Endothelial cell of umbilical vein (primary cell): Measurements from ENCODE around the gene KRT83. TPM values are rescaled to one million over a fixed set of nuclear protein-coding genes. Genes with fewer than 3 reads are reported as not detected.

Experiments
- BruUV-seq: library from RNA; stranded (reverse); fragments of 400-500 nt; replicated peaks from 2 replicates; lab custom pipeline; 2021; lab: Mats Ljungman, UMichigan
- CTCF ChIA-PET: fragments of 300-600, 350-600 bp; sonication (Branson Sonifier 250); formaldehyde crosslinking; loops from one replicate; lab custom pipeline; 2021; ENCODE audit warnings: antibody characterized with exemption, inconsistent platforms; lab: Charles Lee
- POLR2A ChIA-PET: fragments of 300-600, 350-600 bp; sonication (Branson Sonifier 250); formaldehyde crosslinking; loops from one replicate; lab custom pipeline; 2021; ENCODE audit warnings: antibody characterized with exemption, inconsistent platforms; lab: Charles Lee
- DNase-seq: peaks from one replicate; pipeline ENCODE4 v3.0.0-alpha.2; 2011; ENCODE audit warnings: low read depth, low spot score
- FAIRE-seq: peaks from 2 replicates; lab custom pipeline; 2011; peaks lifted over from hg19 to GRCh38; lab: Jason Lieb, UNC
- H2AFZ ChIP-seq: 2 replicates; pipeline ENCODE4 v1.6.0; 2012; ENCODE audit warnings: low read depth, low read length, control low read depth, inconsistent platforms
- H3K27ac ChIP-seq: 2 replicates; pipeline ENCODE4 v1.5.1; 2011; ENCODE audit warnings: low read depth, mild to moderate bottlenecking, control low read depth, low read length, moderate library complexity; ENCODE audit not compliant: insufficient read depth
- H3K27me3 ChIP-seq, 2 experiments: 2 replicates each; pipeline versions ENCODE4 v1.6.0 to v1.6.1; 2011; ENCODE audit warnings: low read length in 2 of 2, mixed read lengths in 1 of 2; ENCODE audit not compliant: control insufficient read depth in 2 of 2, insufficient read depth in 2 of 2
- H3K36me3 ChIP-seq, 2 experiments: 2 replicates in 1 of 2; 3 replicates in 1 of 2; pipeline ENCODE4 v1.5.1; 2011; ENCODE audit warnings: low read length in 2 of 2, mild to moderate bottlenecking in 1 of 2, moderate library complexity in 1 of 2; ENCODE audit not compliant: control insufficient read depth in 2 of 2, insufficient read depth in 2 of 2; ENCODE audit errors: extremely low read depth in 1 of 2
- H3K4me1 ChIP-seq: 3 replicates; pipeline ENCODE4 v1.5.1; 2011; ENCODE audit warnings: mild to moderate bottlenecking, low read length; ENCODE audit not compliant: control insufficient read depth, insufficient read depth; ENCODE audit errors: extremely low read depth
- H3K4me2 ChIP-seq: 2 replicates; pipeline ENCODE4 v1.6.1; 2011; ENCODE audit warnings: low read length, control low read depth, mixed read lengths; ENCODE audit not compliant: insufficient read depth
- H3K4me3 ChIP-seq, 3 experiments: fragments of 200-600 bp in 1 of 3; sonication (generic), shearing (Covaris generic) in 1 of 3; replicated peaks in 1 of 3; 2 replicates each; pipeline ENCODE4 v1.5.1; 2011 to 2016; ENCODE audit warnings: control low read depth in 3 of 3, low read length in 3 of 3, mild to moderate bottlenecking in 2 of 3, inconsistent platforms in 1 of 3, low read depth in 1 of 3, moderate library complexity in 1 of 3; ENCODE audit not compliant: insufficient read depth in 1 of 3
- H3K79me2 ChIP-seq: 2 replicates; pipeline ENCODE4 v1.6.0; 2012; ENCODE audit warnings: low read length, inconsistent platforms; ENCODE audit not compliant: control insufficient read depth, insufficient read depth
- H3K9ac ChIP-seq: replicated peaks from 2 replicates; pipeline ENCODE3; 2011; ENCODE audit warnings: low read length, control low read depth; ENCODE audit not compliant: insufficient read depth; ENCODE audit errors: extremely low read depth
- H3K9me1 ChIP-seq: replicated peaks from 3 replicates; pipeline ENCODE4 v1.6.0; 2011; ENCODE audit warnings: mild to moderate bottlenecking, low read length; ENCODE audit not compliant: control insufficient read depth, insufficient read depth; ENCODE audit errors: extremely low read depth
- H3K9me3 ChIP-seq: replicated peaks from 2 replicates; pipeline ENCODE4 v1.5.1; 2012; ENCODE audit warnings: low read length, inconsistent platforms; ENCODE audit not compliant: control insufficient read depth, insufficient read depth
- H4K20me1 ChIP-seq: replicated peaks from 2 replicates; pipeline ENCODE3; 2011; ENCODE audit warnings: mild to moderate bottlenecking, low read length; ENCODE audit not compliant: control insufficient read depth, insufficient read depth; ENCODE audit errors: extremely low read depth
- CTCF ChIP-seq, 2 donors: IDR thresholded peaks; 1 replicate in 1 of 2; 2 replicates in 1 of 2; pipeline ENCODE4 v1.5.1; 2011; ENCODE audit warnings: low read length in 2 of 2, mild to moderate bottlenecking in 2 of 2, moderate library complexity in 2 of 2, control low read depth in 1 of 2, inconsistent platforms in 1 of 2, low read depth in 1 of 2; ENCODE audit not compliant: insufficient read depth in 1 of 2; ENCODE audit errors: extremely low read depth in 1 of 2
- EZH2 ChIP-seq: IDR thresholded peaks from 2 replicates; pipeline ENCODE4 v1.6.1; 2012; ENCODE audit warnings: borderline replicate concordance, low read depth, mild to moderate bottlenecking, moderate library complexity, low read length, inconsistent platforms; ENCODE audit not compliant: severe bottlenecking
- FOS ChIP-seq: IDR thresholded peaks from 2 replicates; pipeline ENCODE4 v1.6.1; 2011; ENCODE audit warnings: mild to moderate bottlenecking, low read length, moderate library complexity, borderline replicate concordance; ENCODE audit not compliant: insufficient read depth
- GATA2 ChIP-seq: IDR thresholded peaks from 2 replicates; pipeline ENCODE4 v1.7.0; 2011; ENCODE audit warnings: low read depth, mild to moderate bottlenecking, moderate library complexity, mixed read lengths, low read length; ENCODE audit not compliant: insufficient read length, insufficient read depth
- JUN ChIP-seq: IDR thresholded peaks from 2 replicates; pipeline ENCODE4 v1.6.1; 2011; ENCODE audit warnings: borderline replicate concordance, low read depth; ENCODE audit not compliant: insufficient read length, insufficient read depth
- MAX ChIP-seq: IDR thresholded peaks from 2 replicates; pipeline ENCODE4 v1.6.1; 2011; ENCODE audit not compliant: insufficient read depth, insufficient read length
- MYC ChIP-seq: IDR thresholded peaks from one replicate; pipeline ENCODE4 v1.6.1; 2011; ENCODE audit warnings: mild to moderate bottlenecking, low read depth, low read length
- POLR2A ChIP-seq: IDR thresholded peaks from 2 replicates; pipeline ENCODE4 v1.6.1; 2012; ENCODE audit warnings: low read depth, mild to moderate bottlenecking, control low read depth, low read length
- POLR2AphosphoS5 ChIP-seq: IDR thresholded peaks from 2 replicates; pipeline ENCODE4 v1.6.1; 2012; ENCODE audit warnings: low read depth, mild to moderate bottlenecking, control low read depth, low read length, moderate library complexity; ENCODE audit not compliant: insufficient read depth
- dilution Hi-C: fragments of 300-500 bp; cut with MboI; formaldehyde crosslinking; loops from one replicate; pipeline ENCODE4 v1.15.0; 2019; ENCODE audit warnings: low sequenced_read_pairs; ENCODE audit not compliant: extremely low pct_ligation_motif_present
- intact Hi-C: fragments of 100-400 bp; cut with micrococcal nuclease; formaldehyde crosslinking; loops from one replicate; pipeline ENCODE4 v1.10.0; 2022
- polyA plus RNA-seq, 4 experiments: library from polyadenylated mRNA; depleted of rRNA in 3 of 4; stranded (reverse) in 3 of 4; unstranded in 1 of 4; fragments of >200 nt; gene quantifications; 2 replicates each; pipeline versions ENCODE4 v1.2.1 to v1.2.3, GENCODE V29; 2011 to 2012; ENCODE audit warnings: missing spikeins in 1 of 4
- total RNA-seq: library from RNA; stranded (reverse); gene quantifications from 2 replicates; pipeline ENCODE4 v1.2.3, GENCODE V29; 2021

The KRT83 gene
- total and polyA plus RNA-seq, 2 donors (not counting 3 experiments of a cell fraction or from before 2014, with no cell fraction given) = not detected

GRCh38 chr12:52293926-52294325, 27.3 kb downstream of the KRT83 start:
- FAIRE-seq = no peak
- BruUV-seq = no TSS peak
- Histone ChIP-seq H3K9me3 (no peaks in the 10 kb centered on the region), H3K79me2 (no peaks in the 10 kb centered on the region), H4K20me1 (no peaks in the 10 kb centered on the region), H3K4me3 (no peak overlapping the region), H3K27me3 (peaks cover 35 to 44% of the 10 kb centered on the region in 2 experiments), H3K36me3 (no peaks in the 10 kb centered on the region), H3K9me1 (no peaks in the 10 kb centered on the region), H2AFZ (no peak overlapping the region), H3K4me1 (no peaks in the 10 kb centered on the region), H3K4me2 (no peak overlapping the region), H3K27ac (no peak overlapping the region), H3K9ac (no peak overlapping the region)
- TF ChIP-seq EZH2 = no peak
- no peak for TF ChIP-seq POLR2A
- TF ChIP-seq JUN = no peak
- TF ChIP-seq GATA2 = no peak
- no peak for TF ChIP-seq MYC
- POLR2A ChIA-PET = no interaction called here
- dilution Hi-C loops (no loop called here), intact Hi-C loops (loop anchor here (5.0 kb wide), 1 partner anchor 528 kb away; no protein-coding TSS in a partner anchor)
- no peak for DNase-seq
- CTCF ChIA-PET = interaction anchor here (0.8 to 2.9 kb wide), 7 partner anchors 9 to 577 kb away, joined by 3 to 15 read pairs (median 4); no protein-coding TSS in a partner anchor

GRCh38 chr12:52291267-52291935, 29.8 kb downstream of the KRT83 start, which contains the start of gene KRT81:
TSS of gene KRT81 (minus strand) at chr12:52291534. CDS start at chr12:52291465, 69 bp downstream.
- intact Hi-C loops (loop anchor here (5.0 kb wide), 1 partner anchor 531 kb away; no protein-coding TSS in a partner anchor), dilution Hi-C loops (no loop called here)
- Histone ChIP-seq H3K9me3 (no peaks in the 10 kb centered on the region), H3K4me2 (no peak within 1 kb of the TSS), H3K36me3 (no peaks in the 10 kb centered on the region), H3K9me1 (no peaks in the 10 kb centered on the region), H4K20me1 (no peaks in the 10 kb centered on the region), H2AFZ (no peak within 1 kb of the TSS), H3K4me1 (no peaks in the 10 kb centered on the region), H3K27ac (no peak within 1 kb of the TSS), H3K4me3 (no peak within 1 kb of the TSS), H3K79me2 (no peaks in the 10 kb centered on the region), H3K27me3 (peaks cover 23 to 31% of the 10 kb centered on the region in 2 experiments), H3K9ac (no peak within 1 kb of the TSS)
- CTCF ChIA-PET = no interaction called here
- BruUV-seq = no TSS peak
- POLR2A ChIA-PET = no interaction called here
- DNase-seq (no peak), FAIRE-seq (no peak)
- TF ChIP-seq CTCF (IDR thresholded peaks at IDR 0.05; ENCODE audit: extremely low read depth in 1 of 2, insufficient read depth in 1 of 2, low read depth in 1 of 2, low read length in 2 of 2) (no peak), FOS (no peak), MYC (no peak), MAX (no peak), EZH2 (no peak), JUN (no peak), POLR2AphosphoS5 (no peak)
